HepG2 (cell line): Measurements from ENCODE around the gene CTNND2. TPM values are rescaled to one million over a fixed set of nuclear protein-coding genes. Genes with fewer than 3 reads are reported as not detected.

Experiments
- ATAC-seq: fragments of 200-7000 bp; cut with Tn5 transposase; 3 replicates; pipeline ENCODE4 v1.9.1; 2020; ENCODE audit warnings: mild to moderate bottlenecking, moderate library complexity
- BruUV-seq: library from RNA; stranded (reverse); fragments of 400-500 nt; replicated peaks from 2 replicates; lab custom pipeline; 2021; lab: Mats Ljungman, UMichigan
- CTCF ChIA-PET: fragments of 300-600 bp; formaldehyde crosslinking; extraction: SDS; loops from one replicate; lab custom pipeline; 2021; ENCODE audit warnings: low total read pairs, inconsistent platforms, low intra/inter-chr PET ratio; lab: Yijun Ruan, JAX
- POLR2A ChIA-PET: fragments of 350-600 bp; sonication (Branson Sonifier 250); formaldehyde crosslinking; loops from one replicate; lab custom pipeline; 2020; ENCODE audit warnings: antibody characterized with exemption, inconsistent platforms; lab: Yijun Ruan, JAX
- DNase-seq: peaks from one replicate; pipeline ENCODE4 v3.0.0-alpha.2; 2015; ENCODE audit warnings: low spot score
- FAIRE-seq: peaks from 3 replicates; lab custom pipeline; 2011; peaks lifted over from hg19 to GRCh38; lab: Jason Lieb, UNC
- H2AFZ ChIP-seq: one replicate; pipeline ENCODE4 v1.6.1; 2011; ENCODE audit warnings: low read length, inconsistent platforms
- H3K27ac ChIP-seq: fragments of 300-600 bp; 3 replicates; pipeline ENCODE4 v1.8.0; 2011; ENCODE audit warnings: mixed run types, mild to moderate bottlenecking, mixed read lengths, low read length, inconsistent platforms; ENCODE audit not compliant: insufficient read depth; ENCODE audit errors: extremely low read length
- H3K27me3 ChIP-seq, 2 experiments: fragments of 200-600 bp in 1 of 2; 2 replicates in 1 of 2; 3 replicates in 1 of 2; pipeline versions ENCODE4 v1.6.0 to v1.8.0; 2011; ENCODE audit warnings: low read length in 2 of 2, mild to moderate bottlenecking in 2 of 2, moderate library complexity in 2 of 2, inconsistent platforms in 1 of 2; ENCODE audit not compliant: insufficient read depth in 2 of 2, control insufficient read depth in 1 of 2
- H3K36me3 ChIP-seq, 2 experiments: fragments of 200-600 bp in 1 of 2; replicated peaks in 1 of 2; 2 replicates in 1 of 2; 3 replicates in 1 of 2; pipeline versions ENCODE4 v1.5.1 to v1.8.0; 2011; ENCODE audit warnings: low read length in 2 of 2, inconsistent platforms in 1 of 2; ENCODE audit not compliant: insufficient read depth in 2 of 2, control insufficient read depth in 1 of 2
- H3K4me1 ChIP-seq: 2 replicates; pipeline ENCODE4 v1.5.1; 2012; ENCODE audit warnings: low read length, inconsistent platforms; ENCODE audit not compliant: insufficient read depth
- H3K4me2 ChIP-seq: 2 replicates; pipeline ENCODE4 v1.6.0; 2011; ENCODE audit warnings: low read depth, low read length, inconsistent platforms
- H3K4me3 ChIP-seq, 3 experiments: fragments of 200-600 bp in 1 of 3; sonication (generic), shearing (Covaris generic) in 1 of 3; replicated peaks in 1 of 3; 2 replicates each; pipeline ENCODE4 v1.5.1; 2011 to 2016; ENCODE audit warnings: low read length in 3 of 3, inconsistent platforms in 2 of 3, low read depth in 2 of 3, mild to moderate bottlenecking in 2 of 3, control low read depth in 1 of 3, mixed read lengths in 1 of 3; ENCODE audit not compliant: insufficient read depth in 1 of 3
- H3K79me2 ChIP-seq: one replicate; pipeline ENCODE4 v1.6.1; 2011; ENCODE audit warnings: low read length, inconsistent platforms; ENCODE audit not compliant: insufficient read depth
- H3K9ac ChIP-seq: 2 replicates; pipeline ENCODE4 v1.6.0; 2011; ENCODE audit warnings: mild to moderate bottlenecking, low read depth, low read length, inconsistent platforms; ENCODE audit not compliant: insufficient read depth
- H3K9me3 ChIP-seq: 2 replicates; pipeline ENCODE4 v1.5.1; 2012; ENCODE audit warnings: mild to moderate bottlenecking, low read length
- H4K20me1 ChIP-seq: 2 replicates; pipeline ENCODE4 v1.6.0; 2011; ENCODE audit warnings: inconsistent platforms, mild to moderate bottlenecking, low read length, moderate library complexity; ENCODE audit not compliant: insufficient read depth
- POLR2AphosphoS2 ChIP-seq: IDR thresholded peaks from 2 replicates; pipeline ENCODE4 v1.6.1; 2011; ENCODE audit warnings: low read depth, low read length, improper control_type of control experiment
- RBAK ChIP-seq: sonication (generic); formaldehyde crosslinking; IDR thresholded peaks from 2 replicates; pipeline ENCODE4 v1.5.1; 2020; ENCODE audit warnings: mild to moderate bottlenecking, missing genetic modification reagents
- SP1 ChIP-seq, 2 experiments: fragments of 450-650 bp in 1 of 2; sonication (generic) in 1 of 2; formaldehyde crosslinking in 1 of 2; IDR thresholded peaks; 2 replicates each; pipeline versions ENCODE4 v1.4.0 to v1.6.1; 2016 to 2020; ENCODE audit warnings: missing genetic modification reagents in 1 of 2
- ZNF614 ChIP-seq: IDR thresholded peaks from 2 replicates; pipeline ENCODE4 v1.6.1; 2018; ENCODE audit warnings: missing biosample characterization, missing genetic modification reagents, inconsistent platforms, borderline replicate concordance
- ZSCAN31 ChIP-seq: sonication (generic); formaldehyde crosslinking; IDR thresholded peaks from 2 replicates; pipeline ENCODE4 v1.5.0; 2020; ENCODE audit warnings: low read depth, mild to moderate bottlenecking, missing genetic modification reagents
- in situ Hi-C: cut with HindIII; loops from 2 replicates; pipeline ENCODE4 v1.10.0; 2017; ENCODE audit warnings: low pct_unique_long_range_greater_than_20kb; ENCODE audit not compliant: extremely low pct_ligation_motif_present
- intact Hi-C: fragments of 100-400 bp; cut with micrococcal nuclease; formaldehyde crosslinking; loops from one replicate; pipeline ENCODE4 v1.10.0; 2022; ENCODE audit not compliant: unreplicated experiment
- polyA plus RNA-seq, 8 experiments: library from polyadenylated mRNA; depleted of rRNA in 3 of 8; stranded (reverse) in 7 of 8; unstranded in 1 of 8; fragments of >200 nt; fragmentation: Illumina TruSeq in 4 of 8; extraction: Trizol in 4 of 8; gene quantifications; 2 replicates each; pipeline versions ENCODE4 v1.2.1 to v1.2.3, GENCODE V29; 2011 to 2016; ENCODE audit warnings: low read depth in 4 of 8, missing spikeins in 1 of 8, mixed read lengths in 1 of 8; ENCODE audit not compliant: insufficient read depth in 1 of 8
- total RNA-seq, 5 experiments: library from RNA; depleted of rRNA; stranded (reverse); fragments of >200 nt; fragmentation: Illumina TruSeq; extraction: Trizol; gene quantifications; 2 replicates each; pipeline ENCODE4 v1.2.3, GENCODE V29; 2016; ENCODE audit warnings: low read depth in 1 of 5
- TF ChIP-seq, protein P1 (sequence below): sonication (generic); formaldehyde crosslinking; conservative IDR thresholded peaks from 2 replicates; pipeline ENCODE4 v1.5.0; 2020; ENCODE audit warnings: missing genetic modification reagents
- TF ChIP-seq, protein P2 (sequence below): sonication (generic); formaldehyde crosslinking; conservative IDR thresholded peaks from 2 replicates; pipeline ENCODE4 v1.4.0; 2020; ENCODE audit warnings: missing genetic modification reagents
- TF ChIP-seq, protein P3 (sequence below): sonication (generic); formaldehyde crosslinking; IDR thresholded peaks from 2 replicates; pipeline ENCODE4 v1.8.1; 2023; ENCODE audit warnings: mild to moderate bottlenecking, missing genetic modification reagents
- TF ChIP-seq, protein P4 (sequence below): sonication (generic); formaldehyde crosslinking; IDR thresholded peaks from 2 replicates; pipeline ENCODE4 v1.4.0; 2020; ENCODE audit warnings: missing genetic modification reagents, mild to moderate bottlenecking, borderline replicate concordance

Gene CTNND2
- total and polyA plus RNA-seq, 2 of the 13 experiments (the other 11 are each of a cell fraction or from before 2014, with no cell fraction given), result not detected

DNA sequence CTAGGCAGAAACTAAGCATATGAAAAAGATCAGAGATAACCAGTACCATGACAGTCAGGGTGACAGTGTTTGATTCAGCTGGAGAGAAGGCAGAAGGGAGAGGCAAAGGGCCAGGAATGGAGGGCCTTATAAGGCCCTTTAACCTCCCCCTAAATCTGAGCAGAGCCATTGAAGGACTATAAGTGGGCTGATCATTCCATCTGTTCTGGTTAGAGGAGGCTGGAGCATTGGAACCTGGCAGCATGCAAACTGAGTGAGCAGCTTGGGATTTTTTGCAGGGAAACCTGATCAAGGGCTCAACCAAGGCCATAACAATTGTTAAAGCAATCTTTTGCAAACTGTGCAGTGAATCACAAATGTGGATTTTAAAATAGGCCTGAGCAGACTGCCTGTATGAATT, 968.7 kb downstream of the CTNND2 start:
- Histone ChIP-seq H3K27ac (no peak overlapping the region), H3K9me3 (no peaks in the 10 kb centered on the region), H3K4me3 (no peak overlapping the region), H3K9ac (no peak overlapping the region), H2AFZ (no peak overlapping the region), H3K27me3 (no peaks in the 10 kb centered on the region; a peak in 1 of 5 replicates), H4K20me1 (no peaks in the 10 kb centered on the region), H3K4me2 (no peak overlapping the region), H3K79me2 (no peaks in the 10 kb centered on the region), H3K4me1 (no peaks in the 10 kb centered on the region), H3K36me3 (no peaks in the 10 kb centered on the region)
- POLR2A ChIA-PET, result no interaction called here
- in situ Hi-C loops, result no loop called here
- intact Hi-C loops, result no loop called here
- TF ChIP-seq, protein P1, sequence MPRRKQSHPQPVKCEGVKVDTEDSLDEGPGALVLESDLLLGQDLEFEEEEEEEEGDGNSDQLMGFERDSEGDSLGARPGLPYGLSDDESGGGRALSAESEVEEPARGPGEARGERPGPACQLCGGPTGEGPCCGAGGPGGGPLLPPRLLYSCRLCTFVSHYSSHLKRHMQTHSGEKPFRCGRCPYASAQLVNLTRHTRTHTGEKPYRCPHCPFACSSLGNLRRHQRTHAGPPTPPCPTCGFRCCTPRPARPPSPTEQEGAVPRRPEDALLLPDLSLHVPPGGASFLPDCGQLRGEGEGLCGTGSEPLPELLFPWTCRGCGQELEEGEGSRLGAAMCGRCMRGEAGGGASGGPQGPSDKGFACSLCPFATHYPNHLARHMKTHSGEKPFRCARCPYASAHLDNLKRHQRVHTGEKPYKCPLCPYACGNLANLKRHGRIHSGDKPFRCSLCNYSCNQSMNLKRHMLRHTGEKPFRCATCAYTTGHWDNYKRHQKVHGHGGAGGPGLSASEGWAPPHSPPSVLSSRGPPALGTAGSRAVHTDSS (CRISPR knock-in tag), result no peak
- TF ChIP-seq, protein P2, sequence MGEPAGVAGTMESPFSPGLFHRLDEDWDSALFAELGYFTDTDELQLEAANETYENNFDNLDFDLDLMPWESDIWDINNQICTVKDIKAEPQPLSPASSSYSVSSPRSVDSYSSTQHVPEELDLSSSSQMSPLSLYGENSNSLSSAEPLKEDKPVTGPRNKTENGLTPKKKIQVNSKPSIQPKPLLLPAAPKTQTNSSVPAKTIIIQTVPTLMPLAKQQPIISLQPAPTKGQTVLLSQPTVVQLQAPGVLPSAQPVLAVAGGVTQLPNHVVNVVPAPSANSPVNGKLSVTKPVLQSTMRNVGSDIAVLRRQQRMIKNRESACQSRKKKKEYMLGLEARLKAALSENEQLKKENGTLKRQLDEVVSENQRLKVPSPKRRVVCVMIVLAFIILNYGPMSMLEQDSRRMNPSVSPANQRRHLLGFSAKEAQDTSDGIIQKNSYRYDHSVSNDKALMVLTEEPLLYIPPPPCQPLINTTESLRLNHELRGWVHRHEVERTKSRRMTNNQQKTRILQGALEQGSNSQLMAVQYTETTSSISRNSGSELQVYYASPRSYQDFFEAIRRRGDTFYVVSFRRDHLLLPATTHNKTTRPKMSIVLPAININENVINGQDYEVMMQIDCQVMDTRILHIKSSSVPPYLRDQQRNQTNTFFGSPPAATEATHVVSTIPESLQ (CRISPR knock-in tag), result no peak
- TF ChIP-seq SP1 (IDR thresholded peaks at IDR 0.05) (no peak), SP1 (CRISPR knock-in tag; IDR thresholded peaks at IDR 0.05) (no peak), ZNF614 (no peak), ZSCAN31 (CRISPR knock-in tag) (no peak), RBAK (CRISPR knock-in tag) (no peak), POLR2AphosphoS2 (no peak)
- TF ChIP-seq, protein P3, sequence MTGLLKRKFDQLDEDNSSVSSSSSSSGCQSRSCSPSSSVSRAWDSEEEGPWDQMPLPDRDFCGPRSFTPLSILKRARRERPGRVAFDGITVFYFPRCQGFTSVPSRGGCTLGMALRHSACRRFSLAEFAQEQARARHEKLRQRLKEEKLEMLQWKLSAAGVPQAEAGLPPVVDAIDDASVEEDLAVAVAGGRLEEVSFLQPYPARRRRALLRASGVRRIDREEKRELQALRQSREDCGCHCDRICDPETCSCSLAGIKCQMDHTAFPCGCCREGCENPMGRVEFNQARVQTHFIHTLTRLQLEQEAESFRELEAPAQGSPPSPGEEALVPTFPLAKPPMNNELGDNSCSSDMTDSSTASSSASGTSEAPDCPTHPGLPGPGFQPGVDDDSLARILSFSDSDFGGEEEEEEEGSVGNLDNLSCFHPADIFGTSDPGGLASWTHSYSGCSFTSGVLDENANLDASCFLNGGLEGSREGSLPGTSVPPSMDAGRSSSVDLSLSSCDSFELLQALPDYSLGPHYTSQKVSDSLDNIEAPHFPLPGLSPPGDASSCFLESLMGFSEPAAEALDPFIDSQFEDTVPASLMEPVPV (CRISPR knock-in tag), result no peak
- TF ChIP-seq, protein P4, sequence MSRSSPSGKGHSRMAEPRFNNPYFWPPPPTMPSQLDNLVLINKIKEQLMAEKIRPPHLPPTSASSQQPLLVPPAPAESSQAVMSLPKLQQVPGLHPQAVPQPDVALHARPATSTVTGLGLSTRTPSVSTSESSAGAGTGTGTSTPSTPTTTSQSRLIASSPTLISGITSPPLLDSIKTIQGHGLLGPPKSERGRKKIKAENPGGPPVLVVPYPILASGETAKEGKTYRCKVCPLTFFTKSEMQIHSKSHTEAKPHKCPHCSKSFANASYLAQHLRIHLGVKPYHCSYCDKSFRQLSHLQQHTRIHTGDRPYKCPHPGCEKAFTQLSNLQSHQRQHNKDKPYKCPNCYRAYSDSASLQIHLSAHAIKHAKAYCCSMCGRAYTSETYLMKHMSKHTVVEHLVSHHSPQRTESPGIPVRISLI, result no peak
- no peak for FAIRE-seq
- CTCF ChIA-PET, result no interaction called here
- no TSS peak for BruUV-seq
- ATAC-seq, result no peak
- no peak for DNase-seq
